A549 (cell line): ENCODE data around the gene PALLD.

Experiments
- CTCF ChIP-seq: fragments of >200 bp; sonication (Bioruptor Twin); formaldehyde crosslinking; IDR thresholded peaks from 3 replicates; pipeline ENCODE4 v1.5.1; 2016
- POLR2A ChIP-seq: IDR thresholded peaks from 2 replicates; pipeline ENCODE4 v1.6.1; 2012; ENCODE audit warnings: mild to moderate bottlenecking, low read length

- no peak for TF ChIP-seq CTCF
- TF ChIP-seq POLR2A: no peak
Measured at GRCh38 chr4:168797194-168797593, 300.3 kb downstream of the PALLD start.
